GM18511 (cell line): ENCODE measurements around the gene GSTT4.
"Not testable (repeated sequence)": the region's sequence is repeated elsewhere in the genome, so short reads cannot be mapped to it uniquely, and the experiment has no call there.

ENCODE experiments used
- ATAC-seq: cut with Tn5 transposase; IDR thresholded peaks from one replicate; pipeline ENCODE4 v1.9.1; 2021; ENCODE audit warnings: mild to moderate bottlenecking, moderate library complexity; ENCODE audit not compliant: unreplicated experiment

GSTT4 gene

GRCh38 chr22:23954193-23954990 is 50.9 kb downstream of the GSTT4 start:
- ATAC-seq, result not testable (repeated sequence)

- not testable (repeated sequence) for ATAC-seq
Observed at GRCh38 chr22:23953485-23953884, 51.8 kb downstream of the GSTT4 start.

GRCh38 chr22:23952794-23953405 is 52.4 kb downstream of the GSTT4 start:
- ATAC-seq, result not testable (repeated sequence)

GRCh38 chr22:23951383-23951782 is 53.9 kb downstream of the GSTT4 start:
- ATAC-seq, result not testable (repeated sequence)

DNA sequence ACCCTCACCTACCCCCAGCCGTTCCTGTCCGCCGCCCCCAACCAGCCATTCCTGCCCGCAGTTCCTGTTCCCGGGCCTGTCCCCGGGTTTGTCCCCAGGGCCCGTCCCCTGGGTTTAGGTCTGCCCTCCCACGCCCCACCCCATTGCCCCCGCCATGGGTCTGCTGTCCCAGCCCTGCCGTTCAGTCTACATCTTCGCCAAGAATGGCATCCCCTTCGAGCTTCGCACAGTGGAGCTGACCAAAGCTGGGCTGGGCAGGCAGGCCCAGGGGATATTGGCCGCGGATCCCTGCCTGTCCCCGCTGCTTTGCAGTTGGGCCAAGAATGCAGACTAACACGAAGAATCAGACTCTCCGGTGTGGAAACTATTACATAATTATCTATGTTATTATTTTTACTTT is 55.5 kb downstream of the GSTT4 start:
- ATAC-seq, result not testable (repeated sequence)
